Iris pigment epithelial cell (primary cell): Measurements from ENCODE around the gene PICK1.
A peak's percentile ranks its signal among the peaks of the same experiment; 100 is the strongest.

Experiments
- DNase-seq: peaks from one replicate; pipeline ENCODE4 v3.0.0-alpha.2; 2011; ENCODE audit warnings: low read depth

PICK1 gene

DNA sequence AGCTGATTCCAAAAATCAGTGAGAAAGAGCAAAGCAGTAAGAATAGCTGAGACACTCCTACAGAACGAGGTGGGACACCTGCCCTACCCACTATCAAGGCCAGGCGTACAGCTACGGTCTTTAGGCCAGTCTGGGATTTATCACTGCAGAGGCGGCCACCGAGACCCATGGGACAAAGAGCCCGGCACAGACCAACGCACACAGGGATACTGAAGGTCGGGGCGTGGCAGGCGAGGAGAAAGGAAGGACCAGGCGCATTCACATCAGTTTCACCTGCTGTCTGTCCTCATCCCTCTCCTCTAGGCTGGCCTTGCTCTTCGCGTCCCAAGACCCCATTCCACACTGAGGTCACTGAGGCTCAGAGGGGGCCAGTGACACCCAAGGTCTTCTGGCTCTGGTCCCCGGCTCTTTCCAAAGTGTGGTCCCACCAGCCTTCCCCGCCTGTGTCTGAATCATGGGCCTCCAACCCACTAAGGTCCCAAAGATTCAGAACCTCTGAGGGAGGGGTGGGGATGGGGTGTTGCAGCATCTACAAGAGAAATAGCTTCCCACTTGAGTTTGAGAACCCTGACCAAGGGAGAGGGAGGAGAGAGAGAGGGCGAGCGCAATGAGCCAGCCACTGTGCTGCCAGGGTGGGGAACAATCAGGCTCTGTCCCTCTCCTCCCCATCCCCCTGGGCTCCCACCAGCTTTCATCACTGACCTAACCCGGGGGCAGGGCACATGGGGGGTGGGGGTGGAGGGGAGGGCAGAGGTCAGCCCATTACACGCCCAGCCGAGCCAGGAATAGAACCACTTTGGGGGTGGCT, 7.2 kb upstream of the PICK1 start:
- DNase-seq: no peak

DNA sequence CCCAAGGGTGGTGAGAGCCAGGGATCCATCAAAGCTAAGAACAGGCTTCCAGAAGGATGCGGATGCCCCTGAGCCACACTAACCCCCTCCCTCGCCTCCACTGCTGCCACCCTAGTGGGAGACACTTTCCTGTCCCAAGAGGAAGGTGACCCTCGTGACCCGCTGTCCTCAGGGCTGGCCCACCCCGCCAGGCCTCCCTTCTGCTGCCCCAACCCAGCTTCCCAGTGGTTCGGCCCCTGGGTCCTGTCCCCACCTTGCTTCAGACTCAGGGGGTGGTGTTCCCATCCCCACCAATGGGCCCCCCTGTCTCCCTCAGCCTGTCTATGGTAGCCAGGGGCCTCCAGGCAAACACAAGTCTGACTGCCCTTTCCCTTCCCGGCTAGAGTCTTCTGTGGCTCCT, 6.5 kb upstream of the PICK1 start:
- DNase-seq: no peak

DNA sequence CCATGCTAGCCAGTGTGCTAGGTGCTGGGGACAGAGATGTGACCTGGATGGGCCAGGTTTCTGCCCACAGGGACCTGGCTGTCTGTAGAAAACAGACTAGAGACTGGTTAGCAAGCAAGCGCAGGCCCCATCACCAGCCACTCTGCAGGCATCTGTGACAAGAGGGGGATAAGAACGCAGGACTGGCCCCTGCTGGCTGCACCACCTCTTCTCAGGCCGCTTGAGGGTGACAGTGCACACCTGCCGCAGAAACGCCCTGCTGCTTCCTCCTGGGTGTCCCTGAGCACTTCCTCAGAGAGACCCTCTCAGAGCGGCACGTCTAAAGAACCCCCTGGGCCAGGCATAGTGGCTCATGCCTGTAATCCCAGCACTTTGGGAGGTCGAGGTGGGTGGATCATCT, 5.9 kb upstream of the PICK1 start:
- no peak for DNase-seq

DNA sequence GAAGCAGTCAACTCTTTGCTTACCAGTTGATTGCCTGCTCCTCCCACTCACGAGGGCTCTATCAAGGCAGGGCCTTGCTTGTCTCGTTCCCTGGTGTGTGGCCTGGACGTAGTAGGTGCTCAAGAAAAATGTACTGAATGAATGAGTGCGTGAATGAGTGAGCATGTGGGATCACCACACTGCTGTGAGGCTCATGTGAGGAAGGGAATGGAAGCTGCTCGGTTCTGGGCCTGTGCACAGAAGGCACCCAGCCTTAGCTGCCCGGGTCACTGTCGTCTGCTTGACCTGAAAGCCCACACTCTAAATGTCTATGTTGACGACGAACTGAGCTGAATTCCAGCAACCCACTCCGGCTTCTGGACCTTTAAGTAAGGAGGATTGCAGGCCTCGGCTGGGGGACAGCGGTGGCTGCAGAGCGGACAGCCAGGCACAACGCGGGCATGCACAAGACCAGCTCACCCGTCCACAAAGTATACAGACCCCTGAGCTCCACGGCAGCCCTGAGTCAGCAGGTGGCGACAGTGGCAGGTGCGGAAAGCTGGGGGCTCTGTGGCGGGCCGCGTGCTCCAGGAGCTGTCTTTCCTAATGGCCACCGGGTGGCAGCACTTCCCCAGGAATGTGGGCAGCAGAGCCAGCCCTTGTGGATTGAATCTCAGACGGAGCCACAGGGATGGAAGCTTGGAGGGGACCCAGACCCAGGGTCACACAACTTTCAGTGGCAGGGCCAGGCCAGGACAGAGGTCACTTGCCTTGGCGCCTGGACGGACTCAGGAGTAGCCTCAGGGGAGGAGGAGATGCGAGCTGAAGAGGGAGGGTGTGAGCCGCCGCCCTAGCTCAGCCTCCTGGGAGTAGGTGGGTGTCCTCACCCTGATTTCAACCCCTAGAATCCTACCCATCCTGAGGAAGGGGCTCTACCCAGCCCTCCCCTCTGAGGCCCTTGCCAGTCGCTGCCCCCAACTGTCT, 5.0 kb upstream of the PICK1 start:
- peak; percentile 61 for DNase-seq

DNA sequence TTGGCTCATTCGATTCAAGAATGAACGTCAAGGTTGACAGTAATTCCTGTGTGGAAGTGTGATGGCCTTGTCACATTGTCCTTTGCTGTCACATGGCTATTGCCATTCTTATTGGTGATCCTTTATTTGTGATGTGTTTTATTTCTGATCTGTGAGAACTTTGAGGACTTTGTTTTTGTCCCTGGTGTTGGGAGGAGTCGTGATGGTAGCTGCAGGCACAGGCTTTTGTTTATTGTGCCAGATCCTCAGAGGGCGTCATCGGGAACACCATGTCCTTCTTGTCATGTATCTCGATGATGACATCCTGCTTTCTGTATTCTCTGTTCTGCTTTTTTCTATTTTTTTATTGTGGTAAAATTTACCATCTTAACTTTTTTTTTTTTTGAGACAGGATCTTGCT, 5.6 kb downstream of the PICK1 start:
- DNase-seq: no peak

DNA sequence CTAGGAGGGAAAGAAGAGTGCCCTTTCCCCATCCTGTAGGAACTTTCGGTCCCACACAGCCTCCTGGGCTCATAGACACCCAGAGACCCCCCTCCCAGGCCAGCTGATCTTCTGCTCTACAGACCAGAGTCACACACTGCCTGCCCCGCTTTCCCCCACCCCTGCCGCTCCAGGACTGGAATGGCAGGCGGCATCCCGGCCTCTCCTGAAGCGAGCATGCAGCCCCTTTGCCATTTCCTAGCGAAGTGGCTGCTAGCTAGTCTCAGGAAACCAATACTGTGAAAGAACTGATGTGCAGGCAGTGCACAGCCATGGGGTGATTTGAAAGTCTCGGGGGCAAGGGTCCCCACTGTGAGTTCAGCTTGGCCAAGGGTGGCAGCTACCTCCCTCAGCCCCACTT, 8.3 kb downstream of the PICK1 start:
- DNase-seq: no peak

DNA sequence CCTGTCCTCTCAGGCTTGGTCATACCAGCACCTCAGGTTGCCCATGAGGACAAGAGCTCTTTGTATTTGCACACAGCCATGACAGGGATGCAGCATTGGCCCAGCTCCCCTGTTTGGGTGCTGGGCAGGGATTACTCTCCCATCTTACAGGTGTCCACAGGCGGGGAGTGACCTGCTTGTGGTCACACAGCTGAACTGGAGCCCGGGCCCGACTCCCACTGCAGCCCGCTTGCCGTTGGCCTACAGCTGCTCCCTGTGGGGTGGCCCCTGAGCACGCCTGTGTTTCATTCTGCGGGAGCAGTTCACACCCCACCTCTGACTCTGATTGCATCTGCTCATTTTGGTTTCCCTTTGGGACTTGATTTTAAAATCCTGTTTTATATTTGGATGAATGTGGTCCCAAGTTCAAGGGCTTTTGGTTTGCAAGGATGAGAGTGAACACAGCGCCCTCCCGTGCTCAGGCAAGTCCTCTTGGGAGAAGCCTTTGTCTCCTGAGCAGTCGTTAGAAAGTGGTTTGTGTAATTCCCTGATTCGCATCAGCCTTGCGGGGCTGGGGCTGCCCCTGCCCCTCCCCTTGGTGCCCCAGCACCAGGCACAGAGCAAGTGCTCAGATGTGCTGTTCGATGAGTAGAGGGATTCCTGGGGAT, 9.3 kb downstream of the PICK1 start:
- DNase-seq: no peak

DNA sequence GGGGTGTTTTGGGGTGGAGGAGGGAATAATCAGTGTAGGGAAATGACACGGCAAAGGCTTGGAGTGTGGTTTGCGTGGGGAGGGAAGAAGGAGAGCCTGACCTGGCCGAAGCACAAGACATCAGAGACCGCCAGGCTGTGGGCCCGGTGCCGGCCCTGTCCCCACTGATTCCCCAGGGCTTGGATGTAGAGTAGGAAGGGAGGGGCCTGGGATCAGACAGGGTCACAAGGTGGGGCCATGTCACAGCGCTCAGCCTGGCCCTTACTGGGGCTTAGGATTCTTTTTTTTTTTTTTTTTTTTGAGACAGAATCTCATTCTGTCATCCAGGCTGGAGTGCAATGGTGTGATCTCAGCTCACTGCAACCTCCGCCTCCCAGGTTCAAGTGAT, 9.8 kb downstream of the PICK1 start:
- no peak for DNase-seq

DNA sequence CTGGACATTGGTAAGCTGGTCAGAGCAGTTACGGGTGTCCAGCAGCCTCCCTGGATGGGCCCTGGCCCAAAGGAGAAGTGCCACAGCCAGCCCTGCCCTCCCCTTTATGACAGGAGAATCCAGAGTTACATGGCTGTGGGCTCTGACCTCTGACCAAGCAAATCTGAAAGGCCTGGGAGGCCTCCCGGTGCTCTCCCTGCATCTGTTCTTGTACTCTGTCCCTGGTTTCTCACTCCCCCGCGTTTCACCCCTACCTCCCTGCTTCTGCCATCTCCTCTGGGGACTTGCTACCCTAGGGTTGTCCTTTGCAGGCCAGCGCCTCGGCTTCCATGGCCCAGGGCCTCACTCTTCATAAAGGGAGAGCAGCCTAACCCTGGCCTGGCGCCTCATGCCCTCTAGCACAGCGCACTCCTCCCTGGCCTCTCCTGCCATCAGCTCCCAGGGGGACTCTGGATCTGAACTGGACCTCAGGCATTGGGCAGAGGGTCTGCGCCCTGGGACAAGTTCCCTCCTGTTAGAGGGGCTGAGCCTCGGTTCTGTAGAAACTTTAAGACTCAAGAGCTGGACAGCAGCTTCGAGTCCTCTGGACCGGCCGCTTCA, 10.7 kb downstream of the PICK1 start:
- DNase-seq: no peak

DNA sequence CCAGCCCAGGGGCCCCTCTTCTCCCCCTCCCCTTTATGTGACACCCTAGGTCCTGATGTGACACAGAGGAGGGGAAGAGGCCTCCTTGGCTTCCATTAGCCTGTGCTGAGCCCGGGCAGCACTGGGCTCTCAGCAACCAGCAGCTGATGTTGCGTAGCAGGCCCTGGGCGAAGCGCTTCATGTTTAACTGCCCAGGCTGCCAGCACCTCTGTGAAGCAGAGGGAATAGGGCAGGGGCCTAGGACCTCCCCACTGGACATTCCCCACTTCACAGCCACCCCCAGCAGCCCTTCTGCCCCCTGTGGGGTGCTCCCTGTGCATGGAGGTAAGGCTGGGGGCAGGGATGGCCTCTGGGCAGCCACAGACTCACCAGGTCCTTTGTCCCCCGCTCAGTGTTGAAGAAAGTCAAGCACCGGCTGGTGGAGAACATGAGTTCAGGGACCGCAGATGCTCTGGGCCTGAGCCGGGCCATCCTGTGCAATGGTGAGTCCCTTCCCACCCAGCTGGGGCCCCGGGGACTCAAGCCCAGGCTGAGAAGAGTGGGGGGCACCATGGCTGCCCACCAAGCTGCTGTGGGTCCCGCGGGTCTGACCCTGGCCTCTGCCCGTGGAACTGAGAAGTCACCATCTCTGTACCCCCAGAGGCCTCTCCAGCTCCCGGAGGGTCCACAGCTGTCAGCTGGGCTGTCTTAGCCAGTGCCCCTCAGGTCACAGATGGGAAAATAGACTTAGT, 11.6 kb downstream of the PICK1 start:
- no peak for DNase-seq

DNA sequence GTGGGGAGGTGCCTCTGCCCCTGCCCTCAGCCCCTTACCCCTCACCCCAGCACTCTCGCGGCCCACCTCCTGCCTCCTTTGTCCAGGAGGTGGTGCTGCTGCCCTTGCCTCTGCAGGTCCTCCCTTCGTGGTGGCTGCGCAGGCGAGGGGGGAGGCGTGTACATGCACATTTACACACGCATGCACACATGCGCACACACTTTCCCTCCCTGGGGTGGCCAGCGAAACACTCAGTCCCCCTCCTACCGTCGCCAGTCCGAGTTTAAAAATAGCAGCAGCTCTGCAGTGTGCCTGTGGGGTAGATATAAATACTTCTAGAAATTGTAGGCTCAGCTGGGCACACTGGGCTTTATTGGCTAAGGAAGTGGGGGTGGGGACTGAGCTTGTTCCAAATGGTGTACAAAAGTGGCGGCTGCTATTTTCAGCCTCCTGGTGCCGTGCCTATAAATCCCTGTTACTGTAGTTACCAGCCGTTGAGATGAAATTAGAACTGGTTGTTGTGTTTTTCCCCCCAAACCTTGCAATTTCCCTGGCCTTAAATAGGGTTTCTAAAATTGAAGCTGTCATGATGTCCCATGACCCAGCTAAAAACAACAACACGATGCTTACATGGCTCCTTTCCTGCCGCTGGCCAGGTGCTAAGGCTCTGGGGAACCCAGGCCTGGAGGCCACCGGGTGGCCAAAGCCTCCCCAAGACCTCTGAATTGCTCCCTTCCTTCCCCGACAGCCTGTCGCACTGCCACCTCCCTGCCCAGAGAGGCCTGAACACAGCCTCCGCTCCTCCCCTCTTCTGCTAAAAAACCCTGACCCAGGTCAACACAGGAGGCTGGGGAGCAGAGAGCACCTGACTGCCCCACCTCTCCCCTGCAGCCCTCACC, 12.4 kb downstream of the PICK1 start:
- DNase-seq: peak; percentile 30

DNA sequence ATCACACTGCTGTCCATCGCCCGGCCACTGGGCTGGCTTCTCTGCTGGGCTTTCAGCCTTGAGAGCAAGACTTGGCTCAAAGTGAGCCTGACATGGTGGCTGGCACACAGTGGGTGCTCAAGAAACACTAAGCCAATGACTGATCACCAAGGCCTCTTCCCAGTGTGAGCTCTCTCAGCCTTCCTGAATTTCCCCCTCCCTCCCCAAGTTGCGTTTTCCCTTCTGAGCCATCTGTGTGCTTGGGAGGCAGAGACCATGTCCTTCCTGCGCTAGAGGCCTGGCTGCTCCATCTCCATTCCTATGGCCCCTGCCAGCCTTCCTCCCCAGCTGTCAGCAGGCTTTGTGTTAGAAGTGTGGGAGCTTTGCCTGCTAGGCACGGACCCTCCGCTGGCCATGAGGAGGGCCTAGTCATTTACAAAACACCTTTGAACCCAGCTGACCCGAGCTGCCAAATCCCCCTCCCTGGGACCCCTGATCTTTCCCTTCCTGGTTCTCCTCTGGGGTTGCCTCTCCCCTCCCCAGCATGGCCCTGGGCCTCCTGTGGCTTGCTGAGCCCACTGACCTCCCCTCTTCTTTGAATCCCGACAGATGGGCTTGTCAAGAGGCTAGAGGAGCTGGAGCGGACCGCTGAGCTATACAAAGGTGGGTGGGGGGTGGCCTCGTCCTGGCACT, 13.2 kb downstream of the PICK1 start:
- no peak for DNase-seq

DNA sequence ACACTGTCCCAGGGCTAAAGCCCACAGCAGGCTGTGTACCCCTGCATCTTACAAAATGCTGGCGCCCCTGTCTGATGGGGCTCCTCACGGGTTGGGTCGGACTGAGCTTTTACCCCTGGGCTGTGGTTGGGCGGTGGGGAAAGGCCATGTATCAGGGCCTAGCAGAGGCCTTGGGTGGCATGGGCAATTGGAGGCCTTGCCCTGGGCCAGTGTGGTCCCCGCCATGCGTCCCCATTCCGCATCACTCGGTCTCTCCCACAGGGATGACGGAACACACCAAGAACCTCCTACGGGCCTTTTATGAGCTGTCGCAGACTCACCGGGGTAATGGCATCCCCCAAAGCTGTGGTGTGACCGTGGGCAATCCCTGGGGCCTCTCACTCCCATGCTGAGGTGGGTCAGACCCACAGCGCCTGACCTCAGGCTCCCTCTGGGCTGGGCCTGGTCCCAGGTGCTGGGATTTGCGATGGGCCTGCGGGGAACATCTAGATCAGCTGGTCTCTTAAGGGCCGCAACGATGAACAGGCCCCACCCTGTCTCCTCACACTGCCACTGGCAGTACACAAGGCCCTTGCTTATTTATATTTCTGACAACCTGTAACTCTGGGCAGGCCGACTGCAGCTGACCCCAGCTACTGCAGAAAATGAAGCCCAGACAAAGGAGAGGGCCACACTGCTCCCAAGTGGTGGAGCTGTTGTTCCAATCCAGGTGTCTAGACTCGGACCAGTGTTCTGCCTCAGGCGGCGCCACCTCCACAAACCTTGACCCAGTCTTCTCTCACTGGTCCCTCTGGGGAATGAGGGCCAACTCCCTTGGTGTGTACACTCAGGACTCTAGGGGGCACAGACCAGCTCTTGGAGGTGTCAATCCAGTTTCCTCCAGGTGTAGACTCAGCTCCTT, 14.5 kb downstream of the PICK1 start:
- no peak for DNase-seq

DNA sequence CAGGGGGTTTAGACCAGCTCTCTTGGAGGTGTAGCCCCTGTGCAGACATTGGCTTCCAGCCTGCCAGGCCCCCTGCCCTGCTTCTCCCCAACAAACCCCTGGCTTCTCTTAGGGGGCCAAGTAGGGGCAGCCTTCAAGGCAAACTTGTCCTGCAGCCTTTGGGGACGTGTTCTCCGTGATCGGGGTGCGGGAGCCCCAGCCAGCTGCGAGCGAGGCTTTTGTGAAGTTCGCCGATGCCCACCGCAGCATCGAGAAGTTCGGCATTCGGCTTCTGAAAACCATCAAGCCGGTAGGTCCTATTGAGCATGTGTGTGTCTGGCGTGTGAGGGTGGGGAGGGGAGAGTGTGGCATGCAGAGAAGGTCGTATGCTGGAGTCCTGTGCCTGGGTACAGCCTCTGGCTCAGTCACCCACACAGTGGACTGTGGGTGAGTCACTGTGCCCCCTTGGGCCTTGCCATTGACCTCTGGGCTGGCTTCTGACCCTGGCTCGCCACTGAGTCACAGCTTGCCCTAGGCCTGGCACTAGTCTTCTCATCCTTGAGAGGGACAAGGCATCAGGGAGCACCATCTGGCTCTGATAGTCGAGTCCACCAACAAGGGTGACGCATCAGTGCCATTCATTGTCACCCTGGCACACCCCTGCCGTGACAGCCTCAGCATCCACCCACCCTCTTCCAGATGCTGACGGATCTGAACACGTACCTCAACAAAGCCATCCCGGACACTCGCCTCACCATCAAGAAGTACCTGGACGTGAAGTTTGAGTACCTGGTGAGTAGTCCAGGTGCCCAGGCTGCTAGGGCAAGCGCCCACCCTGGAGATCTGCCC, 15.3 kb downstream of the PICK1 start:
- no peak for DNase-seq

DNA sequence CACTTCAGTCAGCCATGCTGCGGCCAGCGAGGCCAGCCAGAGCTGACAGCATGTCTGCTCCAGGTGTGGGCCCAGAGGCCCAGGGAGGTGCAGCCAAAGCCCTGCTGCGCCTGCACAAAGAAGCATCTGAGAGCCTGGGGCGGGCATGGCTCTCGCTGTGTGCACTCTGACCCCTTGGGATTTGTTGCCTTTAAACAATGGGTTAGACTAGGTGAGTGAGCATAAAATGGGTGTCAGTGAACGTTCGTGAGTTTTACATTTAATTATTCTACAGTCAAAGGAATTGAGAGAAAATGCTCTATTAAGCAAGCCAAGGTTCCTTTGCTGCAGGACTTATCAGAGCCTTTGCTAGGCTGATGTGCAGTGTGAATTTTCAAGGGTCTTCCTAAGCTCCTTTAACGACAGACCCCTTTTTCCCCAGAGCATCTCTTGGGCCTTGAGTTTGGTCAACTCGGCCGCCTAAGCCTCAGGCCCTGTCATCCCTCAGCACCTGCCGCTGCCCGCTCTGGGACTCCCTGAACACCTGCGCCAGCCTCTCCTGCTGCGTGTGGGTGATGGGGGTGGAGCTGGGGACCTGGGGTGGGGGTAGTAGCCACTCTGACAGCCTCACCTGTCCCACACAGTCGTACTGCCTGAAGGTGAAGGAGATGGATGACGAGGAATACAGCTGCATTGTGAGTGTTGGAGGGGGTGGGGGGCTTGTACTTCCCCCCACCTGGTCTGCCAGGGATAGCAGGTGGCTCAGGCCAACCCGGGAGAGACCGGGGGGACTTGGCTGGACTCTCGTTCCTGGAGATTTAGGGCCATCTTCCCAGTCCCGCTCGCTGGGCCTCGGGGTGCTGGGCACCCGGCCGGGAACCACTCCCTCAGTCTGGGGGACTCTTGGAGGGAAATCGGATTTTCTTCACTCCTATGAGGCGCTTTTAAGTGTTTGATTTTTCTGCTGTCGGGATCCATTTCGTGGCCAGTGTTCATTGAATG, 16.2 kb downstream of the PICK1 start:
- DNase-seq: no peak

DNA sequence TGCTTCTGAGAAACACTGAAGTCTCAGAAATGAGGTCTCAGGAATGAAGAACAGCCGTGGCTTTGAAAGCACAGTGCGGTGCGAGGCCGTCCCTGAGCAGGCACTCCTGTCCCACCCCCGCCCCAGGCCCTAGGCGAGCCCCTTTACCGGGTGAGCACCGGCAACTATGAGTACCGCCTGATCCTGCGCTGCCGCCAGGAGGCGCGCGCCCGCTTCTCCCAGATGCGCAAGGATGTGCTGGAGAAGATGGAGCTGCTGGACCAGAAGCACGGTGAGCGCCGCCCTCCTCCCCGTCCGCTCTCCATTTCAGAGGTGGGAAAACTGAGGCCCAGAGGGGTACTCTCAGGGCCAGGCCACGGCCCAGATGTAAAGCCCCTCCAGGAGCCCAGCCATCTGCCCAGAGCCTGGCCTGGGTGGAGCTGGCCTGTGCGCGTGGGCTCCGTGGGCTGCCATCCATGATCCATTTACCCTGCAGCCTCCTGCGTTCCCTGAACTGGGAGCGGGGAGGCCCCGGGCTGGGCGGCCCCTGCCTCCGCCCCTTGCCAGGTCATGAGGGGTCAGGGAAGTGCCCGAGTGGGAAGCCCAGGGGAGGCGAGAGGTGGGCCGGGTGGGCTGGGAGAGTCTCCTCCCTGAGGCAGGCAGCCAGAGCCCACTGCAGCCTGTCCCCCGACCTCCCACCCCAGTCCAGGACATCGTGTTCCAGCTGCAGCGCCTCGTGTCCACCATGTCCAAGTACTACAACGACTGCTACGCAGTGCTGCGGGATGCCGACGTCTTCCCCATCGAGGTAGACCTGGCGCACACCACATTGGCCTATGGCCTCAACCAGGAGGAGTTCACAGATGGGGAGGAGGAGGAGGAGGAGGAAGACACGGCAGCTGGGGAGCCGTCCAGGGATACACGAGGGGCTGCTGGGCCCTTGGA, 17.2 kb downstream of the PICK1 start:
- DNase-seq: peak; percentile 28
